CD14-positive monocyte (primary cell): Measurements from ENCODE around the gene ZNF737. TPM values are rescaled to one million over a fixed set of nuclear protein-coding genes. Genes with fewer than 3 reads are reported as not detected.
"Not testable (repeated sequence)": the region's sequence is repeated elsewhere in the genome, so short reads cannot be mapped to it uniquely, and the experiment has no call there.

Experiments
- DNase-seq, 3 donors: peaks; one replicate each; pipeline ENCODE4 v3.0.0-alpha.2; 2011 to 2022
- H2AFZ ChIP-seq: 2 replicates; pipeline ENCODE4 v1.6.0; 2012; ENCODE audit warnings: mild to moderate bottlenecking, low read depth, low read length, inconsistent platforms; ENCODE audit not compliant: insufficient read depth, poor library complexity, severe bottlenecking
- H3K27ac ChIP-seq, 2 donors: 1 replicate in 1 of 2; 2 replicates in 1 of 2; pipeline ENCODE4 v1.5.1; 2012 to 2013; ENCODE audit warnings: low read length in 2 of 2, control low read depth in 1 of 2, inconsistent platforms in 1 of 2, low read depth in 1 of 2, mild to moderate bottlenecking in 1 of 2
- H3K27me3 ChIP-seq, 2 donors: one replicate each; pipeline versions ENCODE4 v1.6.0 to v1.6.1; 2011 to 2013; ENCODE audit warnings: low read length in 2 of 2; ENCODE audit not compliant: control insufficient read depth in 2 of 2, insufficient read depth in 2 of 2
- H3K36me3 ChIP-seq, 2 donors: replicated peaks in 1 of 2; 1 replicate in 1 of 2; 2 replicates in 1 of 2; pipeline versions ENCODE4 v1.5.1 to v1.6.1; 2012 to 2013; ENCODE audit warnings: low read length in 2 of 2, control low read depth in 1 of 2, inconsistent platforms in 1 of 2, mild to moderate bottlenecking in 1 of 2; ENCODE audit not compliant: insufficient read depth in 2 of 2, control insufficient read depth in 1 of 2
- H3K4me1 ChIP-seq, 2 donors: 1 replicate in 1 of 2; 2 replicates in 1 of 2; pipeline versions ENCODE4 v1.5.1 to v1.6.1; 2012 to 2013; ENCODE audit warnings: low read length in 2 of 2, control low read depth in 1 of 2, inconsistent platforms in 1 of 2, mild to moderate bottlenecking in 1 of 2, moderate library complexity in 1 of 2; ENCODE audit not compliant: insufficient read depth in 2 of 2, control insufficient read depth in 1 of 2
- H3K4me2 ChIP-seq: replicated peaks from 2 replicates; pipeline ENCODE3; 2012; ENCODE audit warnings: low read length, moderate library complexity, mild to moderate bottlenecking; ENCODE audit not compliant: poor library complexity, severe bottlenecking; ENCODE audit errors: extremely low read depth
- H3K4me3 ChIP-seq, 3 experiments: fragments of 200-600 bp in 1 of 3; sonication (generic) in 1 of 3; replicated peaks in 1 of 3; 1 replicate in 2 of 3; 2 replicates in 1 of 3; pipeline ENCODE4 v1.5.1; 2011 to 2013; ENCODE audit warnings: low read length in 3 of 3, mild to moderate bottlenecking in 3 of 3, control low read depth in 2 of 3, low read depth in 2 of 3, inconsistent platforms in 1 of 3, moderate library complexity in 1 of 3
- H3K79me2 ChIP-seq: 2 replicates; pipeline ENCODE4 v1.6.0; 2012; ENCODE audit warnings: mild to moderate bottlenecking, control low read depth, inconsistent platforms, low read length, moderate library complexity; ENCODE audit not compliant: insufficient read depth
- H3K9ac ChIP-seq: 2 replicates; pipeline ENCODE4 v1.6.0; 2017; ENCODE audit warnings: low read length, mild to moderate bottlenecking; ENCODE audit not compliant: insufficient read depth, poor library complexity, severe bottlenecking
- H3K9me3 ChIP-seq, 2 donors: replicated peaks in 1 of 2; 1 replicate in 1 of 2; 2 replicates in 1 of 2; pipeline versions ENCODE4 v1.5.1 to v1.6.1; 2012 to 2013; ENCODE audit warnings: low read length in 2 of 2, control low read depth in 1 of 2; ENCODE audit not compliant: control insufficient read depth in 1 of 2, insufficient read depth in 1 of 2
- H4K20me1 ChIP-seq: 2 replicates; pipeline ENCODE4 v1.6.0; 2012; ENCODE audit warnings: mild to moderate bottlenecking, low read length, control low read depth, moderate library complexity; ENCODE audit not compliant: insufficient read depth
- H3K27ac Mint-ChIP-seq, 7 donors: one replicate each; pipeline ENCODE4 v1.8.0; 2020; ENCODE audit warnings: mild to moderate bottlenecking in 7 of 7, mixed read lengths in 7 of 7, moderate library complexity in 6 of 7, inconsistent platforms in 2 of 7
- H3K27me3 Mint-ChIP-seq, 3 donors: one replicate each; pipeline ENCODE4 v1.8.0; 2021 to 2022; ENCODE audit warnings: low read depth in 3 of 3, mild to moderate bottlenecking in 3 of 3, mixed read lengths in 3 of 3, moderate library complexity in 3 of 3, inconsistent platforms in 1 of 3
- H3K36me3 Mint-ChIP-seq, 2 donors: one replicate each; pipeline ENCODE4 v1.8.0; 2020; ENCODE audit warnings: mixed read lengths in 2 of 2, inconsistent platforms in 1 of 2, mild to moderate bottlenecking in 1 of 2
- H3K4me1 Mint-ChIP-seq: one replicate; pipeline ENCODE4 v1.8.0; 2020; ENCODE audit warnings: mild to moderate bottlenecking, mixed read lengths
- H3K4me3 Mint-ChIP-seq, 2 donors: one replicate each; pipeline ENCODE4 v1.8.0; 2020; ENCODE audit warnings: mild to moderate bottlenecking in 2 of 2, mixed read lengths in 2 of 2, moderate library complexity in 1 of 2
- H3K9me3 Mint-ChIP-seq, 7 donors: one replicate each; pipeline ENCODE4 v1.8.0; 2020 to 2022; ENCODE audit warnings: mixed read lengths in 7 of 7, mild to moderate bottlenecking in 6 of 7, moderate library complexity in 6 of 7, inconsistent platforms in 2 of 7
- WGBS: methylation state at CpG from one replicate; pipeline ENCODE4 v1.1.5; 2013; ENCODE audit warnings: missing lambda C conversion rate; ENCODE audit not compliant: insufficient coverage; 5-methylcytosine and 5-hydroxymethylcytosine counted together
- intact Hi-C, 2 donors: fragments of 100-400 bp; cut with micrococcal nuclease; formaldehyde crosslinking; loops; one replicate each; pipeline versions ENCODE4 v1.15.0 to v1.15.1; 2023
- polyA plus RNA-seq, 3 donors: library from polyadenylated mRNA; depleted of rRNA in 1 of 3; unstranded in 2 of 3; stranded (reverse) in 1 of 3; fragments of 300-500 nt in 2 of 3; fragments of >200 nt in 1 of 3; fragmentation: Illumina TruSeq in 2 of 3; gene quantifications; 1 replicate in 2 of 3; 2 replicates in 1 of 3; pipeline ENCODE4 v1.2.3, GENCODE V29; 2012 to 2021
- TF ChIP-seq, protein P1 (sequence below): fragments of 200-600 bp; IDR thresholded peaks from one replicate; pipeline ENCODE4 v1.8.0; 2022; ENCODE audit warnings: antibody characterized with exemption, mild to moderate bottlenecking

Gene ZNF737
- polyA plus RNA-seq, 3 donors: 0.06 to 0.61 (median 0.44) TPM

DNA sequence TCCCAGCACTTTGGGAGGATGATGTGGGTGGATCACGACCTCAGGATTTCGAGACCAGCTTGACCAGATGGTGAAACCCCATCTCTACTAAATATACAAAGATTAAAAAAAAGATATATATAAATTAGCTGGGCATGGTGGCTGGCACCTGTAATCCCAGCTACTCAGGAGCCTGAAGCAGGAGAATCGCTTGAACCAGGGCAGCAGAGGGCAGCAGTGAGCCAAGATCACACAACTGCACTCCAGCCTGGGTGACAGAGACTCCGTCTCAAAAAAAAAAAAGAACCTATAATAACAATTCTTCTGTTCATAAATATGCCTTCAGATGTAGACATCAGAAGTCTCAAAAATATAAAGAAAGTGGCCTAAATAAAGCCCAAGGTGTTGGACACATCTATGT, 7.6 kb downstream of the ZNF737 start:
- H3K4me2 ChIP-seq: no peak overlapping the region
- peaks cover 73 to 94% of the 10 kb centered on the region in 2 donors for H3K9me3 ChIP-seq
- H3K27me3 ChIP-seq: no peaks in the 10 kb centered on the region
- TF ChIP-seq, protein P1, sequence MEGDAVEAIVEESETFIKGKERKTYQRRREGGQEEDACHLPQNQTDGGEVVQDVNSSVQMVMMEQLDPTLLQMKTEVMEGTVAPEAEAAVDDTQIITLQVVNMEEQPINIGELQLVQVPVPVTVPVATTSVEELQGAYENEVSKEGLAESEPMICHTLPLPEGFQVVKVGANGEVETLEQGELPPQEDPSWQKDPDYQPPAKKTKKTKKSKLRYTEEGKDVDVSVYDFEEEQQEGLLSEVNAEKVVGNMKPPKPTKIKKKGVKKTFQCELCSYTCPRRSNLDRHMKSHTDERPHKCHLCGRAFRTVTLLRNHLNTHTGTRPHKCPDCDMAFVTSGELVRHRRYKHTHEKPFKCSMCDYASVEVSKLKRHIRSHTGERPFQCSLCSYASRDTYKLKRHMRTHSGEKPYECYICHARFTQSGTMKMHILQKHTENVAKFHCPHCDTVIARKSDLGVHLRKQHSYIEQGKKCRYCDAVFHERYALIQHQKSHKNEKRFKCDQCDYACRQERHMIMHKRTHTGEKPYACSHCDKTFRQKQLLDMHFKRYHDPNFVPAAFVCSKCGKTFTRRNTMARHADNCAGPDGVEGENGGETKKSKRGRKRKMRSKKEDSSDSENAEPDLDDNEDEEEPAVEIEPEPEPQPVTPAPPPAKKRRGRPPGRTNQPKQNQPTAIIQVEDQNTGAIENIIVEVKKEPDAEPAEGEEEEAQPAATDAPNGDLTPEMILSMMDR: no peak
- peaks cover 2 to 55% of the 10 kb centered on the region in 2 donors for H3K36me3 ChIP-seq
- Mint-ChIP-seq H3K27ac (no peak overlapping the region), H3K9me3 (peaks cover 37 to 94% (median 83%) of the 10 kb centered on the region in 7 donors), H3K36me3 (peaks cover 28 to 65% of the 10 kb centered on the region in 2 donors), H3K27me3 (no peaks in the 10 kb centered on the region), H3K4me1 (no peaks in the 10 kb centered on the region), H3K4me3 (no peak overlapping the region)
- no peak overlapping the region for H3K4me3 ChIP-seq
- H4K20me1 ChIP-seq: no peaks in the 10 kb centered on the region
- no peak overlapping the region for H3K27ac ChIP-seq
- DNase-seq: no peak
- no peak overlapping the region for H2AFZ ChIP-seq
- WGBS: 88% methylated on average over 1 of the region's 4 CpGs
- intact Hi-C loops: no loop called here
- no peaks in the 10 kb centered on the region for H3K4me1 ChIP-seq
- H3K9ac ChIP-seq: no peak overlapping the region
- H3K79me2 ChIP-seq: peaks cover 9% of the 10 kb centered on the region

DNA sequence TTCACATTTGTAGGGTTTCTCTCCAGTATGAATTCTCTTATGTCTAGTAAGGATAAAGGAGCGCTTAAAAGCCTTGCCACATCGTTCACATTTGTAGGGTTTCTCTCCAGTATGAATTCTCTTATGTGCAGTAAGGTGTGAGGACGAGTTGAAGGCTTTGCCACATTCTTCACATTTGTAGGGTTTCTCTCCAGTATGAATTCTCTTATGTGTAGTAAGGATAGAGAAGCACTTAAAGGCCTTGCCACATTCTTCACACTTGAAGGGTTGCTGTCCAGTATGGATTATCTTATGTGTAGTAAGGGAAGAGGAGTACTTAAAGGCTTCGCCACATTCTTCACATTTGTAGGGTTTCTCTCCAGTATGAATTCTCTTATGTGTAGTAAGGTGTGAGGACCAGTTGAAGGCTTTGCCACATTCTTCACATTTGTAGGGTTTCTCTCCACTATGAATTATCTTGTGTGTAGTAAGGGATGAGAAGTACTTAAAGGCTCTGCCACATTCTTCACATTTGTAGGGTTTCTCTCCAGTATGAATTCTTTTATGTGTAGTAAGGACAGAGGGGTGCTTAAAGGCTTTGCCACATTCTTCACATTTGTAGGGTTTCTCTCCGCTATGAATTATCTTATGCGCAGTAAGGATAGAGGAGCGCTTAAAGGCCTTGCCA, 20.8 kb downstream of the ZNF737 start:
- DNase-seq, H3K27ac ChIP-seq, H3K4me1 Mint-ChIP-seq, H3K9ac ChIP-seq, H3K27me3 Mint-ChIP-seq, H3K27ac Mint-ChIP-seq, H3K79me2 ChIP-seq, H2AFZ ChIP-seq, H3K27me3 ChIP-seq, H3K4me2 ChIP-seq, H4K20me1 ChIP-seq, H3K4me3 Mint-ChIP-seq, H3K4me1 ChIP-seq, intact Hi-C loops: not testable (repeated sequence)
- WGBS: no CpG with 5 or more reads among the region's 7 CpGs
- Mint-ChIP-seq H3K36me3 (peaks cover 33 to 49% of the 10 kb centered on the region in 2 donors), H3K9me3 (peaks cover 38 to 86% (median 82%) of the 10 kb centered on the region in 7 donors)
- Histone ChIP-seq H3K9me3 (peaks cover 58 to 99% of the 10 kb centered on the region in 2 donors), H3K4me3 (peak overlapping the region in 1 of 3 experiments; percentile 34), H3K36me3 (peaks cover 31 to 57% of the 10 kb centered on the region in 2 donors)

DNA sequence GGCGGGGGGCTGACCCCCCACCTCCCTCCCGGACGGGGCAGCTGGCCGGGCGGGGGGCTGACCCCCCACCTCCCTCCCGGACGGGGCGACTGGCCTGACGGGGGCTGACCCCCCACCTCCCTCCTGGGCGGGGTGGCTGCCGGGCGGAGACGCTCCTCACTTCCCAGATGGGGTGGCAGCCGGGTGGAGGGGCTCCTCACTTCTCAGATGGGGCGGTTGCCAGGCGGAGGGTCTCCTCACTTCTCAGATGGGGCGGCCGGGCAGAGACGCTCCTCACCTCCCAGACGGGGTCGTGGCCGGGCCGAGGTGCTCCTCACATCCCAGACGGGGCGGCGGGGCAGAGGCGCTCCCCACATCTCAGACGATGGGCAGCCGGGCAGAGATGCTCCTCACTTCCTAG, 35.3 kb downstream of the ZNF737 start:
- H3K9ac ChIP-seq, H3K79me2 ChIP-seq, H3K36me3 ChIP-seq, H4K20me1 ChIP-seq, H3K4me1 Mint-ChIP-seq, H3K36me3 Mint-ChIP-seq, H3K4me2 ChIP-seq, H2AFZ ChIP-seq, H3K27me3 Mint-ChIP-seq, DNase-seq, intact Hi-C loops, H3K27me3 ChIP-seq, H3K4me3 ChIP-seq, H3K27ac ChIP-seq, H3K4me1 ChIP-seq, H3K27ac Mint-ChIP-seq, H3K4me3 Mint-ChIP-seq: not testable (repeated sequence)
- peaks cover 7 to 56% (median 35%) of the 10 kb centered on the region in 7 donors for H3K9me3 Mint-ChIP-seq
- peaks cover 23 to 37% of the 10 kb centered on the region in 2 donors for H3K9me3 ChIP-seq
- WGBS: 96% methylated on average over 18 of the region's 29 CpGs
